GM18517 (cell line): ENCODE data around the gene TMEM151A.

Source experiments
- ATAC-seq: cut with Tn5 transposase; IDR thresholded peaks from one replicate; pipeline ENCODE4 v1.9.1; 2021; ENCODE audit warnings: mild to moderate bottlenecking, moderate library complexity; ENCODE audit not compliant: unreplicated experiment

The TMEM151A gene

GRCh38 chr11:66334605-66335442 lies 43.1 kb downstream of the TMEM151A start:
- no peak for ATAC-seq

- no peak for ATAC-seq
Measured at GRCh38 chr11:66335531-66336233, 44.0 kb downstream of the TMEM151A start.

GRCh38 chr11:66336234-66337102 lies 44.8 kb downstream of the TMEM151A start, which contains the start of gene RIN1:
Gene RIN1 (minus strand): TSS chr11:66336434. CDS start chr11:66336402, 32 bp downstream.
- ATAC-seq, result peak; percentile 61

- no peak for ATAC-seq
Measured at GRCh38 chr11:66337103-66337899, 45.6 kb downstream of the TMEM151A start.

- no peak for ATAC-seq
Measured at GRCh38 chr11:66338276-66339161, 46.8 kb downstream of the TMEM151A start.

GRCh38 chr11:66339162-66339675 lies 47.5 kb downstream of the TMEM151A start:
- ATAC-seq, result no peak

GRCh38 chr11:66339686-66340483 lies 48.2 kb downstream of the TMEM151A start:
- ATAC-seq, result no peak

- ATAC-seq, result no peak
Measured at GRCh38 chr11:66340596-66341501, 49.2 kb downstream of the TMEM151A start.

GRCh38 chr11:66341502-66342126 lies 49.9 kb downstream of the TMEM151A start:
- ATAC-seq, result no peak

GRCh38 chr11:66343176-66343575 lies 51.5 kb downstream of the TMEM151A start:
- ATAC-seq, result no peak

- ATAC-seq, result peak; percentile 58
Measured at GRCh38 chr11:66344550-66345315, 53.0 kb downstream of the TMEM151A start, which contains the start of gene BRMS1. Gene BRMS1 (minus strand): TSS chr11:66345104. CDS start chr11:66342234, 2,870 bp downstream.

- no peak for ATAC-seq
Measured at GRCh38 chr11:66345316-66345649, 53.6 kb downstream of the TMEM151A start.
